Testis (tissue), 2 donors: ENCODE data around the gene WDR48.

Experiments
- CTCF ChIP-seq, 3 experiments: fragments of 450-650 bp in 2 of 3; fragments of 200-600 bp in 1 of 3; sonication (generic) in 1 of 3; IDR thresholded peaks; one replicate each; pipeline ENCODE4 v1.5.1; 2016 to 2019; ENCODE audit warnings: antibody characterized with exemption in 3 of 3, mild to moderate bottlenecking in 2 of 3, moderate library complexity in 1 of 3
- POLR2A ChIP-seq: fragments of 450-650 bp; IDR thresholded peaks from one replicate; pipeline ENCODE4 v1.6.1; 2017; ENCODE audit warnings: antibody characterized with exemption, mild to moderate bottlenecking, moderate library complexity

GRCh38 chr3:39094851-39095677 is 43.2 kb downstream of the WDR48 start:
- no peak for TF ChIP-seq CTCF (IDR thresholded peaks at IDR 0.05)
- no peak for TF ChIP-seq POLR2A
